HG02970 (cell line): Measurements from ENCODE around the gene RNF40.

Experiments used
- ATAC-seq: cut with Tn5 transposase; IDR thresholded peaks from one replicate; pipeline ENCODE4 v1.9.1; 2021; ENCODE audit warnings: mild to moderate bottlenecking, moderate library complexity, moderate number of reproducible peaks; ENCODE audit not compliant: unreplicated experiment, low FRiP score

Gene RNF40

GRCh38 chr16:30761928-30762902, at the start of gene RNF40, which contains the start of gene CFAP119:
RNF40 (plus strand) TSS chr16:30762322; CDS start chr16:30762546, 224 bp downstream.
CFAP119 (minus strand) TSS chr16:30762062; CDS start chr16:30761748, 314 bp downstream.
- peak; percentile 84 for ATAC-seq

- ATAC-seq: no peak
Observed at GRCh38 chr16:30715750-30716445, 46.2 kb upstream of the RNF40 start.

GRCh38 chr16:30720086-30720485, 42.0 kb upstream of the RNF40 start:
- ATAC-seq: no peak

GRCh38 chr16:30720694-30721093, 41.4 kb upstream of the RNF40 start:
- no peak for ATAC-seq

- ATAC-seq: no peak
Observed at GRCh38 chr16:30721167-30721566, 41.0 kb upstream of the RNF40 start.

- no peak for ATAC-seq
Observed at GRCh38 chr16:30721606-30722005, 40.5 kb upstream of the RNF40 start.

GRCh38 chr16:30722443-30722842, 39.7 kb upstream of the RNF40 start:
- ATAC-seq: no peak

GRCh38 chr16:30722916-30723315, 39.2 kb upstream of the RNF40 start:
- no peak for ATAC-seq

DNA sequence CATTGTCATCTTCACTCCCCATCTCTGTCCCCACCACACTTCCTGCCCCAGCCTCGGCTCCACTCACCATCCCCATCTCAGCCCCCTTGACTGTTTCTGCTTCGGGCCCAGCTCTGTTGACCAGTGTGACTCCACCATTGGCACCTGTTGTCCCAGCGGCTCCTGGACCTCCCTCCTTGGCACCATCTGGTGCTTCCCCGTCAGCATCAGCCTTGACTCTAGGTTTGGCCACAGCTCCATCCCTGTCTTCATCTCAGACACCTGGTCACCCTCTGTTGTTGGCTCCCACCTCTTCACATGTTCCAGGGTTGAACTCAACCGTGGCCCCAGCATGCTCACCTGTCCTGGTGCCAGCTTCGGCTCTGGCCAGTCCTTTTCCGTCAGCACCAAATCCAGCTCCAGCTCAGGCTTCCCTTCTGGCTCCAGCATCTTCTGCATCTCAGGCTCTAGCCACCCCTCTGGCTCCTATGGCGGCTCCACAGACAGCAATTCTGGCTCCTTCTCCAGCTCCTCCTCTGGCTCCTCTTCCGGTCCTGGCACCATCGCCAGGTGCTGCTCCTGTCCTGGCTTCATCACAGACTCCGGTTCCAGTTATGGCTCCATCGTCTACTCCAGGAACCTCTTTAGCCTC, 38.3 kb upstream of the RNF40 start:
- ATAC-seq: no peak

DNA sequence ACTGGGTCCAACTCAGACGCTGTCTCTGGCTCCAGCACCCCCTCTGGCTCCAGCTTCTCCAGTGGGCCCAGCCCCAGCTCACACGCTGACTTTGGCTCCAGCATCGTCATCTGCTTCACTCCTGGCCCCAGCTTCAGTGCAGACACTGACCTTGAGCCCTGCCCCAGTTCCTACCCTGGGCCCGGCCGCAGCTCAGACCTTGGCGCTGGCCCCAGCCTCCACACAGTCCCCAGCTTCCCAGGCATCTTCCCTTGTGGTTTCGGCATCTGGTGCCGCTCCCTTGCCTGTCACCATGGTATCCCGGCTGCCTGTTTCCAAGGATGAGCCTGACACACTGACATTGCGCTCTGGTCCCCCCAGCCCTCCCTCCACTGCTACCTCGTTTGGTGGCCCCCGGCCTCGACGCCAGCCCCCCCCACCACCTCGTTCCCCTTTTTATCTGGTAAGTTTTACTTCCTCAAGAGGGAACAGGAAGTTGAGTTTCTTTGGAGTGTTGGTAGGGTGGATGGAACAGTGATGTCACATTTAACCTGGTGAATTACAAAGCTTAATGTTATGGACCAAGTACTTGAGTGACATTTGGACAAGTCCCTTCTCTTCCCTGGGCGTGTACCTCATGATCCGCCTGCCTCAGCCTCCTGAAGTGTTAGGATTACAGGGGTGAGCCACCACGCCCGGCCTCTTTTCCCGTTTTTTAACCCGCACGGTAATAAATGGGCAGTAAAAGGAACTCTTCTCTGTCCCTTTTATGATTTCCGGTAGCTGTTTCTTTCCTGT, 37.3 kb upstream of the RNF40 start:
- ATAC-seq: no peak

DNA sequence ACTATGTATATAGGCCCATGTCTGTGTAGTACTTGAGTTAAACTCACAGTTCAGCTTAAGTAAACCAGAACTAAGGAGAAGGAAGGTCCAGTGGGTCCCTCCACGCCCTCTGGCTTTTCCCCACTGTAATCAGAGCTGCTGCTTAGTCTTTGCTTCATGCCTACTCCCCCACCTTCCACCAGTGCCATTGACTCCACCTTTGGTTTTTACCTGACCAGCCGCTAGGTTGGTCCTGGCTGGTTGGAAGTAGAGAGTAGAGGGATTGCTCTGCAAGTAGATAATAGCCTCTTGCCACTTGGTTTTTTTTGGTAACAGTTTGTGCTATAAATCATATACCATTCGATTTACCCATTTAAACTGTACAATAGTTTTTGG, 36.7 kb upstream of the RNF40 start:
- ATAC-seq: no peak

DNA sequence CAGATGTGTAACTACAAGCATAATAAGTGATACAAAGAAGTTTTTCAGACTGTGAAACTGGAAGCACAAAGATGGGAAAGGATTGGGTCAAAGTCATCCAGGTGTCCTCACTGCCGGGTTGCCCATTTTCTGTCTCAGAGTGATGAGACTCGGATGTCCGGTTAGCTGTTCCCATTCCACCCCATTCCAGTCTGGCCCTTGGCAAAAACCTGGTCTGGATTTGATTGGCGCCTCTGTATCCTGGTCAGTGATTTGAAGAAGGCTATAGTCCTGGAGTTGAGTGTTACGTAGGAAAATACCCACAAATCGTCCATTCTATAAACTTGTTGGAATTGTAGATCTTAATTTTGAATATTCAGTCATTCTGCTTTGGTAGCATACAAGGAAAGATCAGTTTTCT, 33.8 kb upstream of the RNF40 start:
- ATAC-seq: no peak

DNA sequence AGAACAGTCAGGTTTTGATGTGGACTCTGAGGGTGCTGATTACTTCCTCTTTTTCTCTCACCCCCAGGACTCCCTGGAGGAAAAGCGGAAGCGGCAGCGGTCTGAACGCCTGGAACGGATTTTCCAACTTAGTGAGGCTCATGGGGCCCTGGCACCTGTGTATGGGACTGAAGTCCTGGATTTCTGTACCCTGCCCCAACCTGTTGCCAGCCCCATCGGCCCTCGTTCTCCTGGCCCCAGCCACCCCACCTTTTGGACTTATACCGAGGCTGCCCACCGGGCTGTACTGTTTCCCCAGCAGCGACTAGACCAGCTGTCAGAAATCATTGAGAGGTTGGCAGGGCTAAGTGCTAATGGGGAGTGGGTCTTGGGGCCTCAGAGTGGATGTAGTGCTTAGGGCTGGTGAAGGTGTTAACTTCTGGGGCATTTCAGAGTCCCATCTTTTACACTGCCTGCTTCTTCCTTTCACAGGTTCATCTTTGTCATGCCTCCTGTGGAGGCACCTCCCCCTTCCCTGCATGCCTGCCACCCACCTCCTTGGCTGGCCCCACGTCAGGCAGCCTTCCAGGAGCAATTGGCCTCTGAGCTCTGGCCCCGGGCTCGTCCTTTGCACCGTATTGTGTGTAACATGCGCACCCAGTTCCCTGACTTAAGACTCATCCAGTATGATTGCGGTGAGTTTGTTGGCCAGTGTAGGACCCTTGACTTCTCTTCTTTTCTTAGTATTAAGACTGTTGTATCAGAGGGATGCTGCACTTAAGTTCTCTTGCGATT, 33.0 kb upstream of the RNF40 start:
- no peak for ATAC-seq

- ATAC-seq: no peak
Observed at GRCh38 chr16:30731411-30731810, 30.7 kb upstream of the RNF40 start.

DNA sequence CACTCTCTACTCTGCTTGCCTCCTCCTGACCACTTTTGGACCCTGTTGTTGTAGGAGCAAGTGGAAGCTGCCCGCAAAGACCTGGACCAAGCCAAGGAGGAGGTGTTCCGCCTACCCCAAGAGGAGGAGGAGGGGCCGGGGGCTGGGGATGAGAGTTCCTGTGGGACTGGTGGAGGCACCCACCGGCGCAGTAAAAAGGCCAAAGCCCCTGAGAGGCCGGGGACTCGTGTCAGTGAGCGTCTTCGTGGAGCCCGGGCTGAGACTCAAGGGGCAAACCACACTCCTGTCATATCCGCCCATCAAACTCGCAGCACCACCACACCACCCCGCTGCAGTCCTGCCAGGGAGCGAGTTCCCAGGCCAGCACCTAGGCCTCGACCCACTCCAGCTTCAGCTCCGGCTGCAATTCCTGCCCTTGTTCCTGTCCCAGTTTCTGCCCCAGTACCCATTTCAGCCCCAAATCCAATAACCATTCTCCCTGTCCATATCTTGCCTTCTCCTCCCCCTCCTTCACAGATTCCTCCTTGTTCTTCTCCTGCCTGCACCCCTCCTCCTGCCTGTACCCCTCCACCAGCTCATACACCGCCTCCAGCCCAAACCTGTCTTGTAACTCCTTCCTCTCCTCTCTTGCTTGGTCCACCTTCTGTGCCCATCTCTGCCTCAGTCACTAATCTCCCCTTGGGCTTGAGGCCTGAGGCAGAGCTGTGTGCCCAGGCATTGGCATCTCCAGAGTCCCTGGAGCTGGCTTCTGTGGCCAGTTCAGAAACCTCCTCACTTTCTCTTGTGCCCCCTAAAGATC, 24.9 kb upstream of the RNF40 start:
- no peak for ATAC-seq

- no peak for ATAC-seq
Observed at GRCh38 chr16:30737794-30738648, 24.1 kb upstream of the RNF40 start.

GRCh38 chr16:30738984-30739951, 22.9 kb upstream of the RNF40 start:
- ATAC-seq: no peak
